Osteocyte (in vitro differentiated cells): Measurements from ENCODE around the gene PRDM16. TPM values are rescaled to one million over a fixed set of nuclear protein-coding genes. Genes with fewer than 3 reads are reported as not detected.
A peak's percentile ranks its signal among the peaks of the same experiment; 100 is the strongest.

Experiments
- DNase-seq: peaks from one replicate; pipeline ENCODE4 v3.0.0; 2021; ENCODE audit warnings: mixed read lengths; ENCODE audit not compliant: unreplicated experiment; ENCODE audit errors: extremely low spot score
- H3K27ac Mint-ChIP-seq: one replicate; pipeline ENCODE4 v1.8.0; 2021; ENCODE audit warnings: mild to moderate bottlenecking, mixed read lengths; ENCODE audit not compliant: unreplicated experiment
- H3K27me3 Mint-ChIP-seq: one replicate; pipeline ENCODE4 v1.8.0; 2021; ENCODE audit warnings: mixed read lengths; ENCODE audit not compliant: unreplicated experiment
- H3K36me3 Mint-ChIP-seq: one replicate; pipeline ENCODE4 v1.8.0; 2021; ENCODE audit warnings: mixed read lengths; ENCODE audit not compliant: unreplicated experiment
- H3K4me1 Mint-ChIP-seq: one replicate; pipeline ENCODE4 v1.8.0; 2021; ENCODE audit warnings: mixed read lengths; ENCODE audit not compliant: unreplicated experiment
- H3K4me3 Mint-ChIP-seq: one replicate; pipeline ENCODE4 v1.8.0; 2021; ENCODE audit warnings: mild to moderate bottlenecking, moderate library complexity, mixed read lengths; ENCODE audit not compliant: unreplicated experiment
- H3K9me3 Mint-ChIP-seq: one replicate; pipeline ENCODE4 v1.8.0; 2021; ENCODE audit warnings: mixed read lengths; ENCODE audit not compliant: unreplicated experiment
- CTCF ChIP-seq: fragments of 200-600 bp; sonication (generic); IDR thresholded peaks from 2 replicates; pipeline ENCODE4 v1.5.0; 2021; ENCODE audit warnings: antibody characterized with exemption, mild to moderate bottlenecking, moderate library complexity
- total RNA-seq: library from RNA; stranded (reverse); gene quantifications from 2 replicates; pipeline ENCODE4 v1.2.1, GENCODE V29; 2021

The PRDM16 gene
- total RNA-seq, 1 donor from 2014 or later, result 7.1 TPM

DNA sequence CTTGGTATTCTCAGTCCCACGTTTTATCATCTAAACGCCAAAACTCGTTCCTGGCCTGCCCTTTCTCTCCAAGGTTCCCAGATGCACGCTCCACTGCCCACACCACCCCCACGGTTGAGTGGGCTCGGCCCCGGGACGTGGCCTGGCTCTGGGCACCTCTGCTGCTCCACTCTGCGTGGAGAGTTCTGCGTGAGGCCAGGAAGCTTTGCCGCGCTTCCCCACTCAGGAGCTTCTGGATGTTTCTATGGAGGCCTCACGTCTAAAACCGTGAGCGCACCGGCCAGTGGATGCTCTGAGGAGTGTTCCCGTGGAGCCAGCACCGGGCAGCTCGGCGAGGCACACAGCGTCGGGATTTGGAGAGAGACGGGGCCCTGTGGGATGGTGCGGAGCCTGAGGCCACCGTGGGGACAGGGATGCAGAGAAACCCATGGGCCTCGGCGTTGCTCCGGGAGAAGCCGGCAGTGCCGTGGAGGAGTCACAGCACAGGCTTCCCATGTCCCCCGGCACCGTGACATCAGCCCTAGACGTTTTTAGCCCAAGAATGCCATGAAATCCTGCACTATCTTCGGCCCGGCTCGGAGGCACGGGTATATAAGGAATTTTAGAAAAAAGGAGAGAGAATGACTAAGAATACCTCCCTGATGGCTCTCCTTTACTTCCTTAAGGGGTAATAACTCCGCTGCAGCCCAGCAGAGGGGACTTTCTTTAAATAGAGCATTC, 125.9 kb downstream of the PRDM16 start:
- H3K9me3 Mint-ChIP-seq, result no peaks in the 10 kb centered on the region
- H3K27ac Mint-ChIP-seq, result peak overlapping the region; percentile 66
- peak; percentile 7 for TF ChIP-seq CTCF
- no peaks in the 10 kb centered on the region for H3K36me3 Mint-ChIP-seq
- H3K27me3 Mint-ChIP-seq, result no peaks in the 10 kb centered on the region
- H3K4me3 Mint-ChIP-seq, result no peak overlapping the region
- DNase-seq, result no peak
- H3K4me1 Mint-ChIP-seq, result peaks cover 23% of the 10 kb centered on the region

- Mint-ChIP-seq H3K36me3 (no peaks in the 10 kb centered on the region), H3K4me3 (no peak overlapping the region), H3K4me1 (peaks cover 23% of the 10 kb centered on the region), H3K9me3 (no peaks in the 10 kb centered on the region), H3K27me3 (no peaks in the 10 kb centered on the region), H3K27ac (no peak overlapping the region)
- DNase-seq, result no peak
- TF ChIP-seq CTCF, result no peak
Measured at GRCh38 chr1:3195480-3195815, 126.4 kb downstream of the PRDM16 start.

DNA sequence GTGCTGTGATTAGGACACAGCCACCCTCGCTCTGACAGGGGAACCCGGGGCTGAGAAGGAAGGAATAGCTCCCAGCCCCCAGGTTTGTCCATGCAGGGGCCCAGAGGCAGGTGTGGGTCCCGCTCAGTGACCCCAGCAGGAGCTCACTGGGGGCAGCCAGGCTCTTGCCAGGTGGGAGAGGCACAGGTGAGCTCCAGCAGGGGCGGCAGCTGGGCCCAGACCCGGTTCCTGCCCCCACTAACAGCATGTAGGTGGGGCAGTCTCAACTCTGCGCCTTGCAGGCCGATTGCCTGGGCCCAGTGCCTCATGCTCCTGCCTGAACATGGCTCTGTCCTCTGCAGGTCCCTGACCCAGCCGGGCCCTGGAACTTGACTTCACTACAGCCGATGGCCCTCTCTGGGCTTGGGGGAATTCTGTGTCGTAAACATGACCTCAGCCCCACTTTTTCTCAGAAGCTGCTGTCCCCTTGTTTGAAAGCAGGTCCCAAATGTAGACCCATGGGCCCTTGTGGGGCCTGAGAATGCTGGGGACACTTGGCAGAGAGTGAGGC, 127.0 kb downstream of the PRDM16 start:
- H3K27ac Mint-ChIP-seq, result no peak overlapping the region
- no peaks in the 10 kb centered on the region for H3K9me3 Mint-ChIP-seq
- DNase-seq, result no peak
- H3K4me3 Mint-ChIP-seq, result no peak overlapping the region
- H3K36me3 Mint-ChIP-seq, result no peaks in the 10 kb centered on the region
- no peak for TF ChIP-seq CTCF
- H3K4me1 Mint-ChIP-seq, result peaks cover 23% of the 10 kb centered on the region
- H3K27me3 Mint-ChIP-seq, result no peaks in the 10 kb centered on the region

GRCh38 chr1:3196577-3197245, 127.7 kb downstream of the PRDM16 start:
- Mint-ChIP-seq H3K4me1 (peaks cover 23% of the 10 kb centered on the region), H3K27me3 (no peaks in the 10 kb centered on the region), H3K36me3 (no peaks in the 10 kb centered on the region), H3K27ac (no peak overlapping the region), H3K4me3 (no peak overlapping the region), H3K9me3 (no peaks in the 10 kb centered on the region)
- TF ChIP-seq CTCF, result no peak
- DNase-seq, result no peak

GRCh38 chr1:3197781-3198316, 128.8 kb downstream of the PRDM16 start:
- H3K36me3 Mint-ChIP-seq, result no peaks in the 10 kb centered on the region
- no peak for TF ChIP-seq CTCF
- DNase-seq, result no peak
- no peak overlapping the region for H3K27ac Mint-ChIP-seq
- no peak overlapping the region for H3K4me3 Mint-ChIP-seq
- peaks cover 17% of the 10 kb centered on the region for H3K4me1 Mint-ChIP-seq
- no peaks in the 10 kb centered on the region for H3K9me3 Mint-ChIP-seq
- H3K27me3 Mint-ChIP-seq, result no peaks in the 10 kb centered on the region
